ENCODE measurements around the gene CCNY.

DNA sequence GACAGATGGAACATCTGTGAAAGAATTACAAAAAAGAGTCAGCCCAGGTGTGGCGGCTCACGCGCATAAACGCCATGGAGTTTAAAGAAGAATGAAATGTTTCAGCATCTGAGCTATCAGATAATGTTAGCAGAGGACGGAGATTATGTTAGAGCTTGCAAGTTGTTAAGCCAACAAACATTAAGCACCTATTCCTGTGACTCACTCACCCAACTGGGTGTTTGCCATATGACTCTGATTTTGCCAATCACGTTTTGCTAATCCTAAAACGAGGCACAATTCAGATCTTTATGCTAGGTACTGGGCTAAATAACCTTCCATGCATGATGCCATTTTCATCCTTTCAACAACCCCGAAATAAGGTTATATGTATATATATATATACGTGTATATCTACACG is 29.0 kb upstream of the CCNY start:
- no peak for TF ChIP-seq TCF12 (IDR thresholded peaks at IDR 0.05)
- no peak for TF ChIP-seq TCF12 (CRISPR knock-in tag; IDR thresholded peaks at IDR 0.05)
- no peak for TF ChIP-seq GABPA (IDR thresholded peaks at IDR 0.05; ENCODE audit: low read depth, low read length)
- TF ChIP-seq GABPA (CRISPR knock-in tag; IDR thresholded peaks at IDR 0.05; ENCODE audit: low read depth), result no peak
- TF ChIP-seq, protein P1, sequence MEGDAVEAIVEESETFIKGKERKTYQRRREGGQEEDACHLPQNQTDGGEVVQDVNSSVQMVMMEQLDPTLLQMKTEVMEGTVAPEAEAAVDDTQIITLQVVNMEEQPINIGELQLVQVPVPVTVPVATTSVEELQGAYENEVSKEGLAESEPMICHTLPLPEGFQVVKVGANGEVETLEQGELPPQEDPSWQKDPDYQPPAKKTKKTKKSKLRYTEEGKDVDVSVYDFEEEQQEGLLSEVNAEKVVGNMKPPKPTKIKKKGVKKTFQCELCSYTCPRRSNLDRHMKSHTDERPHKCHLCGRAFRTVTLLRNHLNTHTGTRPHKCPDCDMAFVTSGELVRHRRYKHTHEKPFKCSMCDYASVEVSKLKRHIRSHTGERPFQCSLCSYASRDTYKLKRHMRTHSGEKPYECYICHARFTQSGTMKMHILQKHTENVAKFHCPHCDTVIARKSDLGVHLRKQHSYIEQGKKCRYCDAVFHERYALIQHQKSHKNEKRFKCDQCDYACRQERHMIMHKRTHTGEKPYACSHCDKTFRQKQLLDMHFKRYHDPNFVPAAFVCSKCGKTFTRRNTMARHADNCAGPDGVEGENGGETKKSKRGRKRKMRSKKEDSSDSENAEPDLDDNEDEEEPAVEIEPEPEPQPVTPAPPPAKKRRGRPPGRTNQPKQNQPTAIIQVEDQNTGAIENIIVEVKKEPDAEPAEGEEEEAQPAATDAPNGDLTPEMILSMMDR (CRISPR knock-in tag; IDR thresholded peaks at IDR 0.05), result no peak
- TF ChIP-seq RORA (CRISPR knock-in tag; IDR thresholded peaks at IDR 0.05), result no peak
- TF ChIP-seq MTA1 (CRISPR knock-in tag; IDR thresholded peaks at IDR 0.05; ENCODE audit: borderline replicate concordance), result no peak
- TF ChIP-seq HNRNPLL (IDR thresholded peaks at IDR 0.05; ENCODE audit: low read depth, low read length, poor library complexity, severe bottlenecking), result no peak
- no peak for TF ChIP-seq CEBPB (IDR thresholded peaks at IDR 0.05; ENCODE audit: borderline replicate concordance, low read depth, low read length)
- TF ChIP-seq, protein P2, sequence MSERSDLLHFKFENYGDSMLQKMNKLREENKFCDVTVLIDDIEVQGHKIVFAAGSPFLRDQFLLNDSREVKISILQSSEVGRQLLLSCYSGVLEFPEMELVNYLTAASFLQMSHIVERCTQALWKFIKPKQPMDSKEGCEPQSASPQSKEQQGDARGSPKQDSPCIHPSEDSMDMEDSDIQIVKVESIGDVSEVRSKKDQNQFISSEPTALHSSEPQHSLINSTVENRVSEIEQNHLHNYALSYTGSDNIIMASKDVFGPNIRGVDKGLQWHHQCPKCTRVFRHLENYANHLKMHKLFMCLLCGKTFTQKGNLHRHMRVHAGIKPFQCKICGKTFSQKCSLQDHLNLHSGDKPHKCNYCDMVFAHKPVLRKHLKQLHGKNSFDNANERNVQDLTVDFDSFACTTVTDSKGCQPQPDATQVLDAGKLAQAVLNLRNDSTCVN (CRISPR knock-in tag; IDR thresholded peaks at IDR 0.05; ENCODE audit: borderline replicate concordance), result no peak
- TF ChIP-seq MAFF (IDR thresholded peaks at IDR 0.05; ENCODE audit: low read depth, low read length), result no peak
- TF ChIP-seq, protein P3, sequence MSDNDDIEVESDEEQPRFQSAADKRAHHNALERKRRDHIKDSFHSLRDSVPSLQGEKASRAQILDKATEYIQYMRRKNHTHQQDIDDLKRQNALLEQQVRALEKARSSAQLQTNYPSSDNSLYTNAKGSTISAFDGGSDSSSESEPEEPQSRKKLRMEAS (IDR thresholded peaks at IDR 0.05), result no peak
- TF ChIP-seq, protein P4, sequence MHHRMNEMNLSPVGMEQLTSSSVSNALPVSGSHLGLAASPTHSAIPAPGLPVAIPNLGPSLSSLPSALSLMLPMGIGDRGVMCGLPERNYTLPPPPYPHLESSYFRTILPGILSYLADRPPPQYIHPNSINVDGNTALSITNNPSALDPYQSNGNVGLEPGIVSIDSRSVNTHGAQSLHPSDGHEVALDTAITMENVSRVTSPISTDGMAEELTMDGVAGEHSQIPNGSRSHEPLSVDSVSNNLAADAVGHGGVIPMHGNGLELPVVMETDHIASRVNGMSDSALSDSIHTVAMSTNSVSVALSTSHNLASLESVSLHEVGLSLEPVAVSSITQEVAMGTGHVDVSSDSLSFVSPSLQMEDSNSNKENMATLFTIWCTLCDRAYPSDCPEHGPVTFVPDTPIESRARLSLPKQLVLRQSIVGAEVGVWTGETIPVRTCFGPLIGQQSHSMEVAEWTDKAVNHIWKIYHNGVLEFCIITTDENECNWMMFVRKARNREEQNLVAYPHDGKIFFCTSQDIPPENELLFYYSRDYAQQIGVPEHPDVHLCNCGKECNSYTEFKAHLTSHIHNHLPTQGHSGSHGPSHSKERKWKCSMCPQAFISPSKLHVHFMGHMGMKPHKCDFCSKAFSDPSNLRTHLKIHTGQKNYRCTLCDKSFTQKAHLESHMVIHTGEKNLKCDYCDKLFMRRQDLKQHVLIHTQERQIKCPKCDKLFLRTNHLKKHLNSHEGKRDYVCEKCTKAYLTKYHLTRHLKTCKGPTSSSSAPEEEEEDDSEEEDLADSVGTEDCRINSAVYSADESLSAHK (CRISPR knock-in tag; IDR thresholded peaks at IDR 0.05; ENCODE audit: borderline replicate concordance), result no peak
- TF ChIP-seq CBX5 (CRISPR knock-in tag; IDR thresholded peaks at IDR 0.05; ENCODE audit: borderline replicate concordance), result no peak

Measured in HepG2 (cell line).